Coronary artery (tissue), 2 donors: ENCODE results near the gene CXCL11.

Experiments used
- DNase-seq: peaks from one replicate; pipeline ENCODE4 v3.0.0-alpha.2; 2017; ENCODE audit warnings: low spot score
- H3K27ac ChIP-seq, 2 donors: fragments of 200-600 bp; sonication (generic); one replicate each; pipeline ENCODE4 v1.5.1; 2016 to 2019
- H3K4me3 ChIP-seq: fragments of 200-600 bp; sonication (generic); 2 replicates; pipeline ENCODE4 v1.5.1; 2016; ENCODE audit warnings: mild to moderate bottlenecking, moderate library complexity
- TF ChIP-seq, protein P1 (sequence below): fragments of 200-600 bp; sonication (generic); IDR thresholded peaks from one replicate; pipeline ENCODE4 v1.5.1; 2019; ENCODE audit warnings: antibody characterized with exemption

Gene CXCL11

DNA sequence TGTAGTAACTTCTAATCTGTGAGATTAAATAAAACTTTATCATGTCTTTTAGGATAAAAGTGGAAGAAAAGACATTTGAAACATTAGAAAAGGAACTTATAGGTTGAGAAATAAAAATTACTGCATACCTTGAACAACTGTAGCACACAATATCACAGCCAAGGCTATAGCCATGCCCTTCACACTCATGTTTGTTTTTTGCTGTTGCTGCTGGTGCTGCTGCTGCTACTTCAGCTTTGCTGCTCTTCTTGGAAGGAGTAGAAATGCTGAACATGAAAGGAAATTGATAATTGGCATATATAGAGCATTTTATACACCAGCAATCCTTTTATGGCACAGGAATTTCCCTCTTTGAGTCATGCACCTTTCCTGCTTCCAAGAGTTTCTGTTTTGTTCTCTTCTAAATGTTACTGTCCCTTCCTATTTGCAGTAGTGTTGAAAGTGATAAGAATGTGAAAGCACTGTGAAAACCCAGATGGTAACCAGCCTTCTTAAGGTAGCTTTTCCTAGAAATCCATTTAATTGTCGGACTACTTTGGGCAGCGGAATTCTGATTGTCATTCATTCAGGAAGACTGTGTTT, at the start of gene CXCL11:
Gene CXCL11, minus strand, starts transcription at position 272 of the 582 bp plus-strand sequence. Its CDS starts 83 bp downstream, at position 189.
- no peak for DNase-seq
- Histone ChIP-seq H3K4me3 (no peak within 1 kb of the TSS), H3K27ac (no peak within 1 kb of the TSS)
- TF ChIP-seq, protein P1, sequence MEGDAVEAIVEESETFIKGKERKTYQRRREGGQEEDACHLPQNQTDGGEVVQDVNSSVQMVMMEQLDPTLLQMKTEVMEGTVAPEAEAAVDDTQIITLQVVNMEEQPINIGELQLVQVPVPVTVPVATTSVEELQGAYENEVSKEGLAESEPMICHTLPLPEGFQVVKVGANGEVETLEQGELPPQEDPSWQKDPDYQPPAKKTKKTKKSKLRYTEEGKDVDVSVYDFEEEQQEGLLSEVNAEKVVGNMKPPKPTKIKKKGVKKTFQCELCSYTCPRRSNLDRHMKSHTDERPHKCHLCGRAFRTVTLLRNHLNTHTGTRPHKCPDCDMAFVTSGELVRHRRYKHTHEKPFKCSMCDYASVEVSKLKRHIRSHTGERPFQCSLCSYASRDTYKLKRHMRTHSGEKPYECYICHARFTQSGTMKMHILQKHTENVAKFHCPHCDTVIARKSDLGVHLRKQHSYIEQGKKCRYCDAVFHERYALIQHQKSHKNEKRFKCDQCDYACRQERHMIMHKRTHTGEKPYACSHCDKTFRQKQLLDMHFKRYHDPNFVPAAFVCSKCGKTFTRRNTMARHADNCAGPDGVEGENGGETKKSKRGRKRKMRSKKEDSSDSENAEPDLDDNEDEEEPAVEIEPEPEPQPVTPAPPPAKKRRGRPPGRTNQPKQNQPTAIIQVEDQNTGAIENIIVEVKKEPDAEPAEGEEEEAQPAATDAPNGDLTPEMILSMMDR: no peak

DNA sequence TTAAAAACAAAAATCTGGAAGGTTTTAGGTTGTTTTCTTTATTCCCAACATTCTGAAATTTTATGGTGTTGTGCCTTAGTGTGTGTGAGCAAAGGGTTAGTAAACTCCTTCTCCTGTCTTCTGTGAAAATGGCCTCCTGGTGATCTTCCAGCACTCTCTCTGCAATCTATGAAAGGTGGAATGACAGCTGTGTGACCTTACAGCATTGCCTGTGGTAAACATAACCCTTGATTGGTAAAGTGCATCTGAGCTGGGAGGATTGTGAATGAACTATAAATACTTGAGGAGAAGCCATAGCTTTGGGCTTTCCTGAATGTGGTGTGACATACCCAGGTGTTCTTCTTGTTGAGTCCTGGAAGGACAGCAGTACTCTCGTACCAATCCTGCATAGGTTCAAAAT, 48.7 kb upstream of the CXCL11 start:
- no peak overlapping the region for H3K27ac ChIP-seq
- no peak for DNase-seq
- no peak overlapping the region for H3K4me3 ChIP-seq
- TF ChIP-seq, protein P1: no peak

DNA sequence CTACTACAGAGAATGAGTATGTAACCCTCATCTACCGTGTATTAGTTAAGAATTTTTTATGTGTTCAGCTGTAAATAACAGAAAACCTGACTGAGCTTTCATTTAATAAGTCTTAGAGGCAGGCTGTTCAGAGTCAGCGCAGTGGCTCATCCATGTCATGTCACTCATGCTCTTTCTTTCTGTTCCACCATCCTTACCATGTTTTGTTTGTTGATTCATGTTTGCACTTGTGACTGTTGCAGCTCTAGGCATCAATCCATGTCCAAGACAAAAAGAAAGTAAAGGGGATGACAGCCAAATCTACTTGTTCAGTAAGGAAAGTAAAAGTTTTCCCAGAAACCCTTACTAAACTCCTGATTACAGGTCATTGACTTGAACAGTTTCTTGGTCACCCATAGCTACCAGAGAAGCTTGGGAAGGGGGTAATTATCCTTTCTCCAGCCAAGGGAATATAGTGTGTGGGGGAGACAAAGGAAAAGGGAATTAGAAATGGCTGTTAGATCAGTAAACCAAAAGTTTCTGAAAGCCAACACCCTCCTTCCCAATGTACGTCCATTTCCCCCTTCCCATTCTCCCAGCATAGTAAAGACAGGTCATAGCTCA, 47.6 kb upstream of the CXCL11 start:
- TF ChIP-seq, protein P1: no peak
- H3K27ac ChIP-seq: no peak overlapping the region
- H3K4me3 ChIP-seq: no peak overlapping the region
- DNase-seq: no peak

DNA sequence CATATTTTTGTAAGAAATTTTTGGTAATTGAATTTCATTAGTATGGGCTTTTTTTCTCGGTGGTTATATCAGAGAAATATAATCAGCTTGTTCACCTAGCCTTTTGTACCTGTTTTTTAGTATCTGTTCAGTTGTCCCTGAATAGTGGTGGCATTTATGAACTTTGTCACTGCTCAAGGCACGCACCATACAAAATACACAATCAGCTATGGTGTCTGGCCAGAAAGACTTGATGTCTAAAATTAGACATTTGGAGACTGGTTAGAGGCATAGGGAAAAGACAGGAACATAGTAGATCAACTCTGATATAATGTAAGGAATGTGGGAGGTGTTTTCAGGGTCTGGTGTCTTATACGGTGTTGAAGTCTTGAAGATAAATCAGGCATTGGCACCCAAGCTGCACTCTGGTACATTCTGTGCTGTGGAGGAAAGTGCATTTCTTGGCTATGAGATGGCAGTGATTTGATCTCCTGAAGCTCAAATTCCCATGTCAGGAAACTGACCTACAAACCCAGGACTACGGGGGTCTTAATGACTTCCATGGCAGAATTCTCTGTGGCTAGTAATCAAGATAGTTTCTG, 42.3 kb upstream of the CXCL11 start:
- no peak for DNase-seq
- TF ChIP-seq, protein P1: no peak
- Histone ChIP-seq H3K27ac (no peak overlapping the region), H3K4me3 (no peak overlapping the region)

DNA sequence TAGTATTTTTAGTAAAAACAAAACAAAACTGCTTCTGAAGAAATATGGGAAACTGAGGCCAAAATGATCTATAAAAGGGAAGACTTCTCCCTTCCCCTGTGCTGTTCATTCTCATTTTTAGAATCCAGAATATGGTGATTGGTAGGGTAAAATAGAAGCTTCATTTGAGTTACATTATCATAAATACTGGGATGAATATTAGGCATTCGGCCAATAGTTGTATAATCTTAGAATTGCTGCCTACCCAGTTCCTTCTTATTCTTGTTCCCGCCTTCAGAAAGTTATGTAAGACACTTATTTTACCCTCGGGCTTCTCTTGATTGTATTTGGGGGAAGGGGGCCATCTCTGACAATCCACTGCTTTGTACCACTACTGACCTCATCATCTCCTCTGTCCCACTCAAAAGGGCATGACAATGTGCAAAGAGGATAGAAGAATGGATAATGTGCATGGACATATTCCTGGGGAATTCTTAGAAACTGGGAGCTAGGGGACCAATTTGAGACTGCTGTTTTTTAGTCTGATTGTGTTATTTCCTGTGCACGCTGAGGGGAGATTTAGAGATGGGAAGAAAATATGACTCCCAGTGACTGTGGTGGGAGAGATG, 39.2 kb upstream of the CXCL11 start:
- TF ChIP-seq, protein P1: no peak
- H3K4me3 ChIP-seq: no peak overlapping the region
- DNase-seq: no peak
- H3K27ac ChIP-seq: no peak overlapping the region

DNA sequence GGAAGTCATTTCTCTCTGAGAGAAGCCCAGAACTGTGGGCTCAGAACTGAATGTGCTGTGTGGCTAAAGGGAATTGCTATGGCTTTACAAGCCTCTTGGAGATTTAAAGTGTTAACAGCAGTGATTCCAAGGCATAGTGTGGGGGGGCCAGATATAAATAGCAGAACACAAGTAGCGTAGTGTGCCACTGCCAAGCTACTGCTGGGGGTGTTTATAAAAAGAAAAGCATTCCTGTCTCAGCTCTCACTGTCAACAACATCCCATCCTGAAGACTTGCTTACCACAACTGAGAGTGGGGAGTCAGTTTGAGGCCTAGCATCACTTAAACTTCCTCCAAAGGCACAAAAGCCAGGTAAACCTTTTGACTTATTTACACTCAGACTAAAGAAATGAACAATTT, 38.6 kb upstream of the CXCL11 start, which contains the start of gene ART3:
Gene ART3, plus strand, starts transcription at position 242 of the 400 bp plus-strand sequence. CDS start 1,181 bp downstream, outside the sequence.
- Histone ChIP-seq H3K27ac (no peak within 1 kb of the TSS), H3K4me3 (no peak within 1 kb of the TSS)
- DNase-seq: no peak
- TF ChIP-seq, protein P1: no peak
